Suprapubic skin (tissue), 4 donors: ENCODE data around the gene KRTAP12-2. TPM values are rescaled to one million over a fixed set of nuclear protein-coding genes. Genes with fewer than 3 reads are reported as not detected.

Experiments used
- DNase-seq, 2 donors: peaks; one replicate each; pipeline ENCODE4 v3.0.0-alpha.2; 2019; ENCODE audit warnings: low spot score in 2 of 2
- H3K27ac ChIP-seq: fragments of 200-600 bp; sonication (generic); one replicate; pipeline ENCODE4 v1.5.1; 2019
- H3K27me3 ChIP-seq: fragments of 200-600 bp; sonication (generic); one replicate; pipeline ENCODE4 v1.5.1; 2019
- H3K36me3 ChIP-seq: fragments of 200-600 bp; sonication (generic); one replicate; pipeline ENCODE4 v1.5.1; 2019
- H3K4me1 ChIP-seq: fragments of 200-600 bp; sonication (generic); one replicate; pipeline ENCODE4 v1.5.1; 2019
- H3K4me3 ChIP-seq: fragments of 200-600 bp; sonication (generic); one replicate; pipeline ENCODE4 v1.5.1; 2019; ENCODE audit warnings: mild to moderate bottlenecking
- H3K9me3 ChIP-seq: fragments of 200-600 bp; sonication (generic); one replicate; pipeline ENCODE4 v1.5.1; 2019
- EP300 ChIP-seq: sonication (generic); formaldehyde crosslinking; IDR thresholded peaks from one replicate; pipeline ENCODE4 v1.6.1; 2017; ENCODE audit warnings: antibody characterized with exemption
- POLR2A ChIP-seq, 2 donors: fragments of 450-650 bp; IDR thresholded peaks; one replicate each; pipeline ENCODE4 v1.6.1; 2017; ENCODE audit warnings: antibody characterized with exemption in 2 of 2, mild to moderate bottlenecking in 2 of 2, moderate library complexity in 2 of 2
- POLR2AphosphoS5 ChIP-seq, 3 donors: sonication (generic); formaldehyde crosslinking; IDR thresholded peaks; one replicate each; pipeline ENCODE4 v1.6.1; 2017; ENCODE audit warnings: antibody characterized with exemption in 3 of 3
- whole genome bisulfite sequencing: methylation state at CpG from one replicate; pipeline ENCODE4 v1.1.5; 2018; 5-methylcytosine and 5-hydroxymethylcytosine counted together
- total RNA-seq, 4 donors: library from RNA; depleted of rRNA; stranded (reverse); fragments of >200 nt; gene quantifications; one replicate each; pipeline ENCODE4 v1.1.0, GENCODE V29; 2016
- TF ChIP-seq, protein P1 (sequence below), 2 donors: fragments of 200-600 bp in 1 of 2; fragments of 450-650 bp in 1 of 2; sonication (generic) in 1 of 2; IDR thresholded peaks; one replicate each; pipeline ENCODE4 v1.5.1; 2016 to 2019; ENCODE audit warnings: antibody characterized with exemption in 2 of 2, mild to moderate bottlenecking in 1 of 2, moderate library complexity in 1 of 2

KRTAP12-2 gene
- total RNA-seq, 4 donors from 2014 or later = 5.6 to 29.3 (median 8.2) TPM; not detected in 1

- no peak for DNase-seq
- Histone ChIP-seq H3K9me3 (no peaks in the 10 kb centered on the region), H3K27me3 (peaks cover 92% of the 10 kb centered on the region), H3K36me3 (no peaks in the 10 kb centered on the region), H3K4me1 (peaks cover 12% of the 10 kb centered on the region), H3K4me3 (no peak overlapping the region), H3K27ac (no peak overlapping the region)
- WGBS = 60% methylated on average over 13 of the region's 13 CpGs
- TF ChIP-seq POLR2A (IDR thresholded peaks at IDR 0.05) (no peak), EP300 (no peak), POLR2AphosphoS5 (IDR thresholded peaks at IDR 0.05) (no peak)
- TF ChIP-seq, protein P1, sequence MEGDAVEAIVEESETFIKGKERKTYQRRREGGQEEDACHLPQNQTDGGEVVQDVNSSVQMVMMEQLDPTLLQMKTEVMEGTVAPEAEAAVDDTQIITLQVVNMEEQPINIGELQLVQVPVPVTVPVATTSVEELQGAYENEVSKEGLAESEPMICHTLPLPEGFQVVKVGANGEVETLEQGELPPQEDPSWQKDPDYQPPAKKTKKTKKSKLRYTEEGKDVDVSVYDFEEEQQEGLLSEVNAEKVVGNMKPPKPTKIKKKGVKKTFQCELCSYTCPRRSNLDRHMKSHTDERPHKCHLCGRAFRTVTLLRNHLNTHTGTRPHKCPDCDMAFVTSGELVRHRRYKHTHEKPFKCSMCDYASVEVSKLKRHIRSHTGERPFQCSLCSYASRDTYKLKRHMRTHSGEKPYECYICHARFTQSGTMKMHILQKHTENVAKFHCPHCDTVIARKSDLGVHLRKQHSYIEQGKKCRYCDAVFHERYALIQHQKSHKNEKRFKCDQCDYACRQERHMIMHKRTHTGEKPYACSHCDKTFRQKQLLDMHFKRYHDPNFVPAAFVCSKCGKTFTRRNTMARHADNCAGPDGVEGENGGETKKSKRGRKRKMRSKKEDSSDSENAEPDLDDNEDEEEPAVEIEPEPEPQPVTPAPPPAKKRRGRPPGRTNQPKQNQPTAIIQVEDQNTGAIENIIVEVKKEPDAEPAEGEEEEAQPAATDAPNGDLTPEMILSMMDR (IDR thresholded peaks at IDR 0.05) = no peak
These were observed 37.9 kb upstream of the KRTAP12-2 start for GRCh38 chr21:44704636-44705001.

DNA sequence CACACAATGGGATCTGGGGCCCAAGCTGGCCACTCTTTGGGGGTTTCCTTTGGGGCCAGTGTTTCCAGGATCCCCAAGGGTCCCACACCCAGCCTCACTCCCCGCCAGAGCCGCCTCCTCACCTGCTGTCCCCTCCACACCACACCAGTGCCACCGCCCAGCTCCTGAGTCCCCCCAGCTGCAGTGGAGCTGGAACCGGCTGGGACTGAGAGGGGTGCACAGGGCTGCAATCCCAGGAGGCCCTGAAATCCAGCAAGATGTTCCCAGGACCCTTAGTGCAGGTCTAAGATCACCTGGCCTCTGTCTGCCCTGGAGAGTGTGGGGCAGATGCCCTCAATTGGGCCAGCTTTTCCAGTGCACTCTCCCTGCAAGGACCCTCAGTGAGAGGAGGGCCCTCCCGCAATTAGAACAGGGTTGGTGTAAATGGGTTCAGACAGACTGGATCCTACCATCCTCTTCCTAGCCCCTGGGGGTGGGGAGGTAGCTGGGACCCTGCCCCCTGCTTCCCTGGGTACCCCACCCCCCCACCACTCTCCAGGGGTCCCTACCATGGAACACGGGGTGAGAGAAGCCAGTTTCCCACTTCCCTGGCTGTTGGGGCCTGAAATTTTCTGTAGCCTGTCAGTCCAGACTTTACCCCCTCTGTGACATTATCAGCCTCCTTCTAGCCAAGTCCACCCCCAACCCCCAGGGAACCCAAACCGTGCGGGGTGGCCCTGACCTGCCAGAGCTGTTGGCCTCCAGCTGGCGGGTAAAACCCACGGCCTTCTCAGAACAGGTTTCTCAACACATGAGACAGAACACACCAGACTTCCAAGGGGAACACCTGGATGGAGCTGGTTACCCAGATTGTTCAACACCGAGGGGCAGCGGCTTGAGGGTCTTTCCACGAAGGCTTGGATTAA is 37.3 kb upstream of the KRTAP12-2 start:
- H3K36me3 ChIP-seq = no peaks in the 10 kb centered on the region
- no peak for DNase-seq
- no peak overlapping the region for H3K27ac ChIP-seq
- TF ChIP-seq, protein P1 (IDR thresholded peaks at IDR 0.05) = no peak
- no peak for TF ChIP-seq POLR2AphosphoS5 (IDR thresholded peaks at IDR 0.05)
- TF ChIP-seq EP300 = no peak
- TF ChIP-seq POLR2A (IDR thresholded peaks at IDR 0.05) = no peak
- H3K9me3 ChIP-seq = no peaks in the 10 kb centered on the region
- 66% methylated on average over 9 of the region's 13 CpGs for WGBS
- H3K4me1 ChIP-seq = peaks cover 6% of the 10 kb centered on the region
- peaks cover 92% of the 10 kb centered on the region for H3K27me3 ChIP-seq
- no peak overlapping the region for H3K4me3 ChIP-seq

DNA sequence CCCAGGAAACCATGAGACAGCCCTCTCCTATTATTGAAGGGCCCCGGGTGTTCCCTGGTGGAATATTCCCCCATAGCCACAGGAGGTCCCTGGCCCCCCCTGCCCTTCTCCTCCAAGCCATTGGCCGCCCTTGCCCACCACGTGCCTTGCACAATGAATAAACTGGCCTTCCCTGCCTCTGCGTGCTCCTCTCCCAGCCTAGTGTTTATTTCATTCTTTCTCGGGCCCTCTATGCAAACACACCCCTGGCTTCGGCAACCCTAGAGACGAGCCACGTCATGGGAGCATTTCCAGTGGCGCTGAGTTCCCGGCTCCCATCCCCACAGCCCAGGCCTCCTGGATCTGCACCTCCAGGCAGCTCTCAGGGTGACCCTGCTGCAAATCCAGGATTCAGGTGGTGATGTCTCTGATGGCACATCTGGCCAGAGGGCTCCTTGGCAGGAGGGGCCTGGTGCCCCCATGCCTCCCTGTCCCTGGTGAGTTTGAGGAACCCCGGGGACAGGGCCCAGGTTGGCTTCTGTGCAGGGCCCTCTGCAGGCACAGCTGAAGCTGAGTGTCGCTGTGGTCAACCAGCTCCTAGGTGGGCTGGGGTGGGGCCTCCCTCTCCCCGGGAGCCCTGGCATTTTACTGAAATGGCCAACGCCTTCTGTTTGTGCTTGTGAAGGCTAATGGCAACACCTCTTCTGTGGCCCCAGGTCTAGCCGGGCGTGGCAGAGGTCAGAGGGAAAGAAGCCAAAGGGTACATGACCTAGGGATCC is 36.4 kb upstream of the KRTAP12-2 start:
- peak in 1 of 2 donors; percentile 65 for DNase-seq
- no peak overlapping the region for H3K4me3 ChIP-seq
- H3K27ac ChIP-seq = no peak overlapping the region
- no peaks in the 10 kb centered on the region for H3K4me1 ChIP-seq
- TF ChIP-seq, protein P1 (IDR thresholded peaks at IDR 0.05) = no peak
- TF ChIP-seq POLR2AphosphoS5 (IDR thresholded peaks at IDR 0.05) (no peak), POLR2A (IDR thresholded peaks at IDR 0.05) (no peak), EP300 (no peak)
- WGBS = 60% methylated on average over 11 of the region's 16 CpGs
- no peaks in the 10 kb centered on the region for H3K9me3 ChIP-seq
- H3K36me3 ChIP-seq = no peaks in the 10 kb centered on the region
- peaks cover 92% of the 10 kb centered on the region for H3K27me3 ChIP-seq

- no peak for TF ChIP-seq POLR2A (IDR thresholded peaks at IDR 0.05)
- TF ChIP-seq EP300 = no peak
- TF ChIP-seq, protein P1 (IDR thresholded peaks at IDR 0.05) = no peak
- no peak for TF ChIP-seq POLR2AphosphoS5 (IDR thresholded peaks at IDR 0.05)
- Histone ChIP-seq H3K4me3 (no peak overlapping the region), H3K27ac (no peak overlapping the region), H3K4me1 (no peaks in the 10 kb centered on the region), H3K27me3 (peaks cover 92% of the 10 kb centered on the region), H3K9me3 (no peaks in the 10 kb centered on the region), H3K36me3 (no peaks in the 10 kb centered on the region)
- WGBS = 88% methylated on average over 11 of the region's 22 CpGs
- peak in 1 of 2 donors; percentile 65 for DNase-seq
These were observed 35.6 kb upstream of the KRTAP12-2 start for GRCh38 chr21:44702111-44702972.
